ENCODE results near the gene PTRHD1. TPM values are rescaled to one million over a fixed set of nuclear protein-coding genes. Genes with fewer than 3 reads are reported as not detected.

PTRHD1 gene
- total RNA-seq, 1 donor from 2014 or later, result 24.3 TPM

- no peak for TF ChIP-seq CTCF (IDR thresholded peaks at IDR 0.05; ENCODE audit: borderline replicate concordance)
- DNase-seq, result no peak
- Histone ChIP-seq H3K9me3 (replicated peaks) (no peaks in the 10 kb centered on the region), H3K4me1 (peaks cover 15% of the 10 kb centered on the region), H3K36me3 (peaks cover 28% of the 10 kb centered on the region), H3K27me3 (ENCODE audit: low read depth) (no peaks in the 10 kb centered on the region), H3K4me3 (no peak overlapping the region), H3K27ac (replicated peaks) (no peak overlapping the region)
- intact Hi-C loops (cut with micrococcal nuclease), result no loop called here
Measured at GRCh38 chr2:24745825-24746224, 47.4 kb downstream of the PTRHD1 start.

GRCh38 chr2:24744356-24744755 lies 48.8 kb downstream of the PTRHD1 start:
- no peak overlapping the region for H3K27ac ChIP-seq (replicated peaks)
- no peak overlapping the region for H3K4me3 ChIP-seq
- no peaks in the 10 kb centered on the region for H3K9me3 ChIP-seq (replicated peaks)
- TF ChIP-seq CTCF (IDR thresholded peaks at IDR 0.05; ENCODE audit: borderline replicate concordance), result no peak
- H3K27me3 ChIP-seq (ENCODE audit: low read depth), result no peaks in the 10 kb centered on the region
- no peak for DNase-seq
- H3K36me3 ChIP-seq, result peaks cover 36% of the 10 kb centered on the region
- intact Hi-C loops (cut with micrococcal nuclease), result no loop called here
- H3K4me1 ChIP-seq, result peaks cover 15% of the 10 kb centered on the region

GRCh38 chr2:24743924-24744323 lies 49.3 kb downstream of the PTRHD1 start:
- Histone ChIP-seq H3K27ac (replicated peaks) (no peak overlapping the region), H3K36me3 (peaks cover 37% of the 10 kb centered on the region), H3K4me3 (no peak overlapping the region), H3K27me3 (ENCODE audit: low read depth) (no peaks in the 10 kb centered on the region), H3K9me3 (replicated peaks) (no peaks in the 10 kb centered on the region), H3K4me1 (peaks cover 16% of the 10 kb centered on the region)
- TF ChIP-seq CTCF (IDR thresholded peaks at IDR 0.05; ENCODE audit: borderline replicate concordance), result no peak
- intact Hi-C loops (cut with micrococcal nuclease), result no loop called here
- DNase-seq, result no peak

GRCh38 chr2:24742730-24743129 lies 50.5 kb downstream of the PTRHD1 start:
- no peak for DNase-seq
- Histone ChIP-seq H3K4me1 (peaks cover 28% of the 10 kb centered on the region), H3K27ac (replicated peaks) (no peak overlapping the region), H3K27me3 (ENCODE audit: low read depth) (no peaks in the 10 kb centered on the region), H3K36me3 (peaks cover 39% of the 10 kb centered on the region), H3K4me3 (no peak overlapping the region), H3K9me3 (replicated peaks) (no peaks in the 10 kb centered on the region)
- intact Hi-C loops (cut with micrococcal nuclease), result no loop called here
- TF ChIP-seq CTCF (IDR thresholded peaks at IDR 0.05; ENCODE audit: borderline replicate concordance), result no peak

GRCh38 chr2:24740142-24740541 lies 53.0 kb downstream of the PTRHD1 start:
- intact Hi-C loops (cut with micrococcal nuclease), result no loop called here
- no peak for DNase-seq
- Histone ChIP-seq H3K9me3 (replicated peaks) (no peaks in the 10 kb centered on the region), H3K27me3 (ENCODE audit: low read depth) (no peaks in the 10 kb centered on the region), H3K27ac (replicated peaks) (no peak overlapping the region), H3K4me1 (peaks cover 28% of the 10 kb centered on the region), H3K4me3 (no peak overlapping the region), H3K36me3 (peaks cover 35% of the 10 kb centered on the region)
- TF ChIP-seq CTCF (IDR thresholded peaks at IDR 0.05; ENCODE audit: borderline replicate concordance), result no peak

Other genes with a start within 250 kb of the PTRHD1 start
- 2.2 TPM for gene CENPO, start within 50 bp of the PTRHD1 start, total RNA-seq
- gene ADCY3, start 126.8 kb upstream of the PTRHD1 start, total RNA-seq, result 12.8 TPM
- 10.1 TPM for gene DNAJC27, start 178.6 kb upstream of the PTRHD1 start, total RNA-seq
- 8.7 TPM for gene EFR3B, start 248.7 kb upstream of the PTRHD1 start, total RNA-seq